SK-N-SH (cell line): ENCODE data around the gene GINS3.

Source experiments
- CTCF ChIP-seq: fragments of 200-600 bp; sonication (generic); IDR thresholded peaks from 2 replicates; pipeline ENCODE4 v1.6.1; 2017; ENCODE audit warnings: antibody characterized with exemption, mild to moderate bottlenecking, moderate library complexity
- EZH2phosphoT487 ChIP-seq: fragments of 200-600 bp; sonication (generic); IDR thresholded peaks from 2 replicates; pipeline ENCODE4 v1.6.1; 2017; ENCODE audit warnings: low read depth, mixed run types, mild to moderate bottlenecking, antibody characterized with exemption, moderate library complexity, borderline replicate concordance
- MAX ChIP-seq: IDR thresholded peaks from 2 replicates; pipeline ENCODE4 v1.4.0; 2012; ENCODE audit warnings: low read depth
- NRF1 ChIP-seq: IDR thresholded peaks from 2 replicates; pipeline ENCODE4 v1.6.1; 2012; ENCODE audit warnings: low read depth, mild to moderate bottlenecking, low read length
- USF1 ChIP-seq: IDR thresholded peaks from 2 replicates; pipeline ENCODE4 v1.4.0; 2012; ENCODE audit warnings: low read depth, borderline replicate concordance
- USF2 ChIP-seq: fragments of 150-350 bp; IDR thresholded peaks from 2 replicates; pipeline ENCODE4 v1.6.1; 2017; ENCODE audit warnings: antibody characterized with exemption, low read length, low read depth, borderline replicate concordance
- YY1 ChIP-seq: IDR thresholded peaks from 2 replicates; pipeline ENCODE4 v1.4.0; 2012; ENCODE audit warnings: low read depth, mild to moderate bottlenecking

GRCh38 chr16:58421059-58421458 is 28.8 kb downstream of the GINS3 start:
- TF ChIP-seq CTCF (no peak), EZH2phosphoT487 (no peak), NRF1 (no peak), MAX (no peak), USF2 (no peak), USF1 (no peak), YY1 (no peak)
